A673 (cell line): ENCODE results near the gene ZNF641. TPM values are rescaled to one million over a fixed set of nuclear protein-coding genes. Genes with fewer than 3 reads are reported as not detected.

ENCODE experiments used
- BruUV-seq: library from RNA; stranded (reverse); fragments of 400-500 nt; replicated peaks from 2 replicates; lab custom pipeline; 2021; lab: Mats Ljungman, UMichigan
- CTCF ChIA-PET: fragments of 300-600 bp; sonication (Branson Sonifier 250); formaldehyde crosslinking; loops from one replicate; lab custom pipeline; 2022; ENCODE audit warnings: antibody characterized with exemption; lab: Charles Lee
- POLR2A ChIA-PET: fragments of 300-600 bp; sonication (Branson Sonifier 250); formaldehyde crosslinking; loops from one replicate; lab custom pipeline; 2022; ENCODE audit warnings: antibody characterized with exemption; ENCODE audit not compliant: low non-redundant PET; lab: Charles Lee
- DNase-seq: peaks from one replicate; pipeline ENCODE4 v3.0.0-alpha.2; 2015; ENCODE audit warnings: low spot score
- H3K27ac ChIP-seq: fragments of 200-600 bp; sonication (generic); 2 replicates; pipeline ENCODE4 v1.5.1; 2016; ENCODE audit warnings: mixed run types, low read depth, mild to moderate bottlenecking, mixed read lengths, antibody characterized with exemption, low read length; ENCODE audit not compliant: poor library complexity, severe bottlenecking
- H3K27me3 ChIP-seq: fragments of 200-600 bp; sonication (generic); replicated peaks from 2 replicates; pipeline ENCODE4 v1.6.1; 2017; ENCODE audit warnings: mixed run types, low read depth, mild to moderate bottlenecking, mixed read lengths, antibody characterized with exemption, low read length; ENCODE audit not compliant: insufficient read depth, poor library complexity
- H3K36me3 ChIP-seq: fragments of 200-600 bp; sonication (generic); 2 replicates; pipeline ENCODE4 v1.6.1; 2016; ENCODE audit warnings: mixed run types, mild to moderate bottlenecking, mixed read lengths, antibody characterized with exemption, low read length; ENCODE audit not compliant: insufficient read depth, poor library complexity, severe bottlenecking
- H3K4me1 ChIP-seq: fragments of 200-600 bp; sonication (generic); 2 replicates; pipeline ENCODE4 v1.6.1; 2017; ENCODE audit warnings: mixed run types, mild to moderate bottlenecking, mixed read lengths, antibody characterized with exemption, low read length; ENCODE audit not compliant: insufficient read depth, poor library complexity, severe bottlenecking
- H3K4me3 ChIP-seq: fragments of 200-600 bp; sonication (generic); 2 replicates; pipeline ENCODE4 v1.5.1; 2016; ENCODE audit warnings: low read depth, mixed run types, mild to moderate bottlenecking, mixed read lengths, low read length; ENCODE audit not compliant: poor library complexity, severe bottlenecking
- H3K9me3 ChIP-seq: fragments of 200-600 bp; sonication (generic); 2 replicates; pipeline ENCODE4 v1.6.1; 2016; ENCODE audit warnings: mixed run types, low read depth, mild to moderate bottlenecking, mixed read lengths, antibody characterized with exemption, low read length; ENCODE audit not compliant: poor library complexity, severe bottlenecking
- CTCF ChIP-seq: fragments of 300-800, 200-600 bp; sonication (generic); conservative IDR thresholded peaks from 2 replicates; pipeline ENCODE4 v1.5.1; 2017; ENCODE audit warnings: low read depth, mild to moderate bottlenecking, antibody characterized with exemption, low read length, moderate library complexity, mixed read lengths
- EZH2 ChIP-seq: fragments of 200-600 bp; sonication (generic); IDR thresholded peaks from 2 replicates; pipeline ENCODE4 v1.6.1; 2017; ENCODE audit warnings: borderline replicate concordance, low read depth, mild to moderate bottlenecking, mixed read lengths, antibody characterized with exemption, low read length; ENCODE audit not compliant: poor library complexity, severe bottlenecking
- intact Hi-C: fragments of 100-400 bp; cut with micrococcal nuclease; formaldehyde crosslinking; loops from one replicate; pipeline ENCODE4 v1.10.0; 2022; ENCODE audit not compliant: unreplicated experiment
- total RNA-seq: library from RNA; stranded (reverse); gene quantifications from 2 replicates; pipeline ENCODE4 v1.2.3, GENCODE V29; 2021

Gene ZNF641
- total RNA-seq, 1 experiment from 2014 or later, result 9.9 TPM

GRCh38 chr12:48296586-48297282 lies 54.0 kb downstream of the ZNF641 start:
- Histone ChIP-seq H3K36me3 (no peaks in the 10 kb centered on the region), H3K4me1 (no peaks in the 10 kb centered on the region), H3K27me3 (no peaks in the 10 kb centered on the region), H3K9me3 (no peaks in the 10 kb centered on the region), H3K4me3 (peak overlapping the region; percentile 50), H3K27ac (no peak overlapping the region)
- TF ChIP-seq CTCF (no peak), EZH2 (no peak)
- intact Hi-C loops, result no loop called here
- no TSS peak for BruUV-seq
- peak; percentile 85 for DNase-seq
- ChIA-PET POLR2A (no interaction called here), CTCF (no interaction called here)

GRCh38 chr12:48292040-48292439 lies 58.7 kb downstream of the ZNF641 start:
- no peak overlapping the region for H3K4me3 ChIP-seq
- no peaks in the 10 kb centered on the region for H3K36me3 ChIP-seq
- intact Hi-C loops, result no loop called here
- no peaks in the 10 kb centered on the region for H3K9me3 ChIP-seq
- no peaks in the 10 kb centered on the region for H3K4me1 ChIP-seq
- no TSS peak for BruUV-seq
- H3K27me3 ChIP-seq, result no peaks in the 10 kb centered on the region
- ChIA-PET CTCF (no interaction called here), POLR2A (no interaction called here)
- H3K27ac ChIP-seq, result no peak overlapping the region
- TF ChIP-seq CTCF, result no peak
- no peak for DNase-seq

- BruUV-seq, result no TSS peak
- no peaks in the 10 kb centered on the region for H3K4me1 ChIP-seq
- intact Hi-C loops, result no loop called here
- H3K9me3 ChIP-seq, result no peaks in the 10 kb centered on the region
- CTCF ChIA-PET, result no interaction called here
- DNase-seq, result no peak
- no peaks in the 10 kb centered on the region for H3K27me3 ChIP-seq
- H3K36me3 ChIP-seq, result no peaks in the 10 kb centered on the region
- H3K4me3 ChIP-seq, result no peak overlapping the region
- POLR2A ChIA-PET, result no interaction called here
- no peak for TF ChIP-seq EZH2
- TF ChIP-seq CTCF, result no peak
- no peak overlapping the region for H3K27ac ChIP-seq
These were observed 59.2 kb downstream of the ZNF641 start for GRCh38 chr12:48291511-48291910.
